ENCODE results near the gene IRF2BP1.
"Not testable (repeated sequence)": the region's sequence is repeated elsewhere in the genome, so short reads cannot be mapped to it uniquely, and the experiment has no call there.

IRF2BP1 gene

DNA sequence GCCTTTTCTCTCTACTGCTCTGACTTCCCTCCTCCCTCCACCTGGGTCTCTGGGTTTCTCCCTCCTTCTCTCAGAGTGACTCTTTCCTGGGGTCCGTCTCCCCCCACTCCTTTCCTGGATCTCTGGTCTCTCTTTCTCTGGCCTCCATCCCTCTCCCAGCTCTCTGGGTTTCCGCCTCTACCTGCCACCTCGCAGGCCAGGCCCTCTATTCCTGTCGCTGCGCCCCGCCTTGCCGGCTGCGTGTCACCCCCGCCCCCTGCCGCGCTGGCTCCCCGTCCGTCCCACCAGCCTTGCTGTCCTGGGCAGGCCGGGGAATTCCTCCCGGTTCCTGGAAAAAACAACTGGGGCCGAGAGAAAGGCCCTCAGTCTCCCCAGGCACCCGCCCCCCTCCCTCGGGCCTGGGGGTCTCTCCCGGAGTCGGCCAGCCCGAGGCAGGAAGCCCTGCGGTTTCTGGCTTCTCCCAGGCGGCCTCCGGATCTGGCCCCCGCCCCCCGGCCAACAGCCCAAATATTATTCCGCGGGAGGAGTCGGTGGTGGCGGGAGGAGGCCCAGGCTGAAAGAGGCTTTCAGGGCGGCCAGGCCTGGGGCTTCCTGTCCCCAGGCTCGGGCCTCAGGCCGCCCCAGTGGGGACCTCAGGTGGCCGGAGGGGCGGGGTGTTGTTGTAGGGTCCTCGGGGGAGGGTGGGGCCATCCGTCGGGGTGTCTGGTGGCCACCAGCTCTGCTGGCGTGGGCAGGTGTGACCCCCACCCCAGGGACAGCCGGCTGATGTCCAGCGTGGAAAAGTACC is 9.3 kb downstream of the IRF2BP1 start:
- Histone ChIP-seq H3K9me3 (ENCODE audit: control insufficient read depth, low read length) (no peaks in the 10 kb centered on the region), H3K4me3 (ENCODE audit: low read length) (no peak overlapping the region), H3K4me1 (ENCODE audit: control insufficient read depth, insufficient read depth, low read length) (no peaks in the 10 kb centered on the region), H3K36me3 (ENCODE audit: control insufficient read depth, insufficient read depth, low read length, severe bottlenecking) (no peaks in the 10 kb centered on the region), H3K9ac (ENCODE audit: low read length) (peak overlapping the region; percentile 38), H3K27me3 (replicated peaks; ENCODE audit: control insufficient read depth, insufficient read depth, low read length) (peaks cover 6% of the 10 kb centered on the region)
- peak; percentile 27 for DNase-seq (ENCODE audit: low read depth)

DNA sequence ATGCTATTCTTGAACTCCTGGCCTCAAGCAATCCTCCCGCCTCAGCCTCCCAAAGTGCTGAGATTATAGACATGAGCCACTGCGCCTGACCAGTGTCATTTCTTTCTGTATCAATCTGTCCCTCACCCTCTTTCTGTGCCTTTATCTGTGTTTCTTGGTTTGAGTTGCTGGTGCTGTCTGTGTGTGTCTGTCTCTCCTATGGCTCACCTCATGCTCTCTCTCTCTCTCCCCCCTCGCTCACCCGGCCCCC is 9.9 kb downstream of the IRF2BP1 start:
- no peak overlapping the region for H3K4me3 ChIP-seq (ENCODE audit: low read length)
- H3K9me3 ChIP-seq (ENCODE audit: control insufficient read depth, low read length): no peaks in the 10 kb centered on the region
- no peak for DNase-seq (ENCODE audit: low read depth)
- peaks cover 6% of the 10 kb centered on the region for H3K27me3 ChIP-seq (replicated peaks; ENCODE audit: control insufficient read depth, insufficient read depth, low read length)
- H3K36me3 ChIP-seq (ENCODE audit: control insufficient read depth, insufficient read depth, low read length, severe bottlenecking): no peaks in the 10 kb centered on the region
- H3K4me1 ChIP-seq (ENCODE audit: control insufficient read depth, insufficient read depth, low read length): no peaks in the 10 kb centered on the region
- H3K9ac ChIP-seq (ENCODE audit: low read length): no peak overlapping the region

DNA sequence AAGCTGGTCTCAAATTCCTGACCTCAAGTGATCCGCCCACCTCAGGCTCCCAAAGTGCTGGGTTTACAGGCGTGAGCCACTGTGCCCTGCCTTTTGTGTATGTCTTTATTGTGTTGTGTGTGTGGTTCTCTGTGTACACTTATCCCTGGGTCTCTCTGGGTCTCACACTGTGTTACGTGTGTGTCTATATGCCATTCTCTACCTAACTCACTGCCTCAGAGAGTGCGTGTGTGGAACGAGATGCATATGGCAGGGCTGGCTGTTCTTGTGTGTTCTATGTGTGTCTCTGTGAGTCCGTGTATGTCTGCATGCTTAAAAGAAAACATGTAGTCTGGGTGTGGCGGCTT is 11.3 kb downstream of the IRF2BP1 start:
- Histone ChIP-seq H3K4me1 (ENCODE audit: control insufficient read depth, insufficient read depth, low read length) (no peaks in the 10 kb centered on the region), H3K4me3 (ENCODE audit: low read length) (no peak overlapping the region), H3K9ac (ENCODE audit: low read length) (no peak overlapping the region), H3K27me3 (replicated peaks; ENCODE audit: control insufficient read depth, insufficient read depth, low read length) (peaks cover 3% of the 10 kb centered on the region), H3K9me3 (ENCODE audit: control insufficient read depth, low read length) (no peaks in the 10 kb centered on the region), H3K36me3 (ENCODE audit: control insufficient read depth, insufficient read depth, low read length, severe bottlenecking) (no peaks in the 10 kb centered on the region)
- no peak for DNase-seq (ENCODE audit: low read depth)

DNA sequence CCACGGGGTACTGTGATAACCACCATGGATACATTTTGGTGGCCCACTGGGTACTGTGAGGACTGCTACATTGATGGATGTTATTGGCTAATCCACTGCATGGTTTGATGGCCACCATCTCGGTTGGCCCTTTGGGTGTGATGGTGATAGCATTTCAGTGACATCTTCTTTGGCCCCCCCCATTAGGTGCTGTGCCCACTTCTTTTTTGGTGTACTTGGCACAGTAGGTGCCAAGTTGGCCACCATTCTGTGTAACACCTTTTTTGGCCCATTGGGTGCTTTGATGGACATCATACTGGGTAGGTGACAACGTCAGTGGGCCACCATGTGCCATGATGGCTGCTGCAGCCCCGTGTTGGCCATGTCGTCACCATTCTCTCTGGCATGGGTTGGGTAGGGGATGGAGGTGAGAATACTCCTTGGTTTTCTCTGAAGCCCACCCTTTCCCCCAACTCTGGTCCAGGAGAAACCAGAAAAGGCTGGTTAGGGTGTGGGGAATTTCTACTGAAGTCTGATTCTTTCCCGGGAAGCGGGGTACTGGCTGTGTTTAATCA is 12.6 kb downstream of the IRF2BP1 start:
- no peaks in the 10 kb centered on the region for H3K36me3 ChIP-seq (ENCODE audit: control insufficient read depth, insufficient read depth, low read length, severe bottlenecking)
- DNase-seq (ENCODE audit: low read depth): no peak
- no peaks in the 10 kb centered on the region for H3K9me3 ChIP-seq (ENCODE audit: control insufficient read depth, low read length)
- H3K4me3 ChIP-seq (ENCODE audit: low read length): no peak overlapping the region
- H3K9ac ChIP-seq (ENCODE audit: low read length): no peak overlapping the region
- no peaks in the 10 kb centered on the region for H3K4me1 ChIP-seq (ENCODE audit: control insufficient read depth, insufficient read depth, low read length)
- H3K27me3 ChIP-seq (replicated peaks; ENCODE audit: control insufficient read depth, insufficient read depth, low read length): peaks cover 3% of the 10 kb centered on the region

DNA sequence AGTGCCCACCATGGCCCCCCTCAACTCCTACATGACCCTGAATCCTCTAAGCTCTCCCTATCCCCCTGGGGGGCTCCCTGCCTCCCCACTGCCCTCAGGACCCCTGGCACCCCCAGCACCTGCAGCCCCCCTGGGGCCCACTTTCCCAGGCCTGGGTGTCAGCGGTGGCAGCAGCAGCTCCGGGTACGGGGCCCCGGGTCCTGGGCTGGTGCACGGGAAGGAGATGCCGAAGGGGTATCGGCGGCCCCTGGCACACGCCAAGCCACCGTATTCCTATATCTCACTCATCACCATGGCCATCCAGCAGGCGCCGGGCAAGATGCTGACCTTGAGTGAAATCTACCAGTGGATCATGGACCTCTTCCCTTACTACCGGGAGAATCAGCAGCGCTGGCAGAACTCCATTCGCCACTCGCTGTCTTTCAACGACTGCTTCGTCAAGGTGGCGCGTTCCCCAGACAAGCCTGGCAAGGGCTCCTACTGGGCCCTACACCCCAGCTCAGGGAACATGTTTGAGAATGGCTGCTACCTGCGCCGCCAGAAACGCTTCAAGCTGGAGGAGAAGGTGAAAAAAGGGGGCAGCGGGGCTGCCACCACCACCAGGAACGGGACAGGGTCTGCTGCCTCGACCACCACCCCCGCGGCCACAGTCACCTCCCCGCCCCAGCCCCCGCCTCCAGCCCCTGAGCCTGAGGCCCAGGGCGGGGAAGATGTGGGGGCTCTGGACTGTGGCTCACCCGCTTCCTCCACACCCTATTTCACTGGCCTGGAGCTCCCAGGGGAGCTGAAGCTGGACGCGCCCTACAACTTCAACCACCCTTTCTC is 13.6 kb downstream of the IRF2BP1 start:
- no peak for DNase-seq (ENCODE audit: low read depth)
- H3K36me3 ChIP-seq (ENCODE audit: control insufficient read depth, insufficient read depth, low read length, severe bottlenecking): no peaks in the 10 kb centered on the region
- no peaks in the 10 kb centered on the region for H3K9me3 ChIP-seq (ENCODE audit: control insufficient read depth, low read length)
- peaks cover under 1% of the 10 kb centered on the region for H3K27me3 ChIP-seq (replicated peaks; ENCODE audit: control insufficient read depth, insufficient read depth, low read length)
- H3K4me1 ChIP-seq (ENCODE audit: control insufficient read depth, insufficient read depth, low read length): no peaks in the 10 kb centered on the region
- no peak overlapping the region for H3K4me3 ChIP-seq (ENCODE audit: low read length)
- no peak overlapping the region for H3K9ac ChIP-seq (ENCODE audit: low read length)

DNA sequence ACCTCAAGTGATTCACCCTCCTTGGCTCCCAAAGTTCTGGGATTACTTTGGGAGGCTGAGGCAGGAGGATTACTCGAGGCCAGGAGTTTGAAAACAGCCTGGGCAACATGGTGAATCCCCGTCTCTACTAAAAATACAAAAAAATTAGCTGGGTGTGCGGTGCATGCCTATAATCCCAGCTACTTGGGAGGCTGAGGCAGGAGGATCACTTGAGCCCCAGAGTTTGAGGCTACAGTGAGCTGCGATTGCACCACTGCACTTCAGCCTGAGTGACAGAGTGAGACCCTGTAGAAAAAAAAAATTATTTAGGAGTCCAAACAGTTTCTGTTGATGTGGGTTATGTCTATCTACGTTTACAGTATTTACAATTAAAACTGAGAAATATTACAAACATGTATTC is 15.1 kb downstream of the IRF2BP1 start:
- Histone ChIP-seq H3K9ac (ENCODE audit: low read length) (no peak overlapping the region), H3K27me3 (replicated peaks; ENCODE audit: control insufficient read depth, insufficient read depth, low read length) (peaks cover 13% of the 10 kb centered on the region)

DNA sequence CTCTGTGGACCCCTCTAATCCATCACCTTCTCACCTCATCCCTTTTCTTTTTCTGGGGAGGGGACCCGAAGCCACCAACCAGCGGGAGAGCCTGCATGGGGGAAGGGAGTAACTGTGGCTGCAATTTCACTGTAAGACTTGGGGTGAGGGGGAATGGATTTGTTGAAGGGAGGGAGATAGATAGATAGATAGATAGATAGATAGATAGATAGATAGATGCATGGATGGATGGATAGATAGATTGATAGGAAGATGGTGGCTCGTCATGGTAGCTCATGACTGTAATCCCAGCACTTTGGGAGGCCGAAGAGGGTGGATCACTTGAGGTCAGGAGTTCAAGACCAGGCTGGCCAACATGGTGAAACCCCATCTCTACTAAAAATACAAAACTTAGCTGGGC is 18.7 kb downstream of the IRF2BP1 start:
- H3K4me3 ChIP-seq (ENCODE audit: low read length); H3K9me3 ChIP-seq (ENCODE audit: control insufficient read depth, low read length); H3K9ac ChIP-seq (ENCODE audit: low read length); H3K4me1 ChIP-seq (ENCODE audit: control insufficient read depth, insufficient read depth, low read length); H3K36me3 ChIP-seq (ENCODE audit: control insufficient read depth, insufficient read depth, low read length, severe bottlenecking); DNase-seq (ENCODE audit: low read depth): not testable (repeated sequence)
- H3K27me3 ChIP-seq (replicated peaks; ENCODE audit: control insufficient read depth, insufficient read depth, low read length): peaks cover 28% of the 10 kb centered on the region

More for the DNA sequence above, 15.1 kb downstream of the IRF2BP1 start:
- DNase-seq (ENCODE audit: low read depth): no peak
- H3K9me3 ChIP-seq (ENCODE audit: control insufficient read depth, low read length): no peaks in the 10 kb centered on the region
- no peak overlapping the region for H3K4me3 ChIP-seq (ENCODE audit: low read length)
- H3K36me3 ChIP-seq (ENCODE audit: control insufficient read depth, insufficient read depth, low read length, severe bottlenecking): no peaks in the 10 kb centered on the region
- no peaks in the 10 kb centered on the region for H3K4me1 ChIP-seq (ENCODE audit: control insufficient read depth, insufficient read depth, low read length)

DNA sequence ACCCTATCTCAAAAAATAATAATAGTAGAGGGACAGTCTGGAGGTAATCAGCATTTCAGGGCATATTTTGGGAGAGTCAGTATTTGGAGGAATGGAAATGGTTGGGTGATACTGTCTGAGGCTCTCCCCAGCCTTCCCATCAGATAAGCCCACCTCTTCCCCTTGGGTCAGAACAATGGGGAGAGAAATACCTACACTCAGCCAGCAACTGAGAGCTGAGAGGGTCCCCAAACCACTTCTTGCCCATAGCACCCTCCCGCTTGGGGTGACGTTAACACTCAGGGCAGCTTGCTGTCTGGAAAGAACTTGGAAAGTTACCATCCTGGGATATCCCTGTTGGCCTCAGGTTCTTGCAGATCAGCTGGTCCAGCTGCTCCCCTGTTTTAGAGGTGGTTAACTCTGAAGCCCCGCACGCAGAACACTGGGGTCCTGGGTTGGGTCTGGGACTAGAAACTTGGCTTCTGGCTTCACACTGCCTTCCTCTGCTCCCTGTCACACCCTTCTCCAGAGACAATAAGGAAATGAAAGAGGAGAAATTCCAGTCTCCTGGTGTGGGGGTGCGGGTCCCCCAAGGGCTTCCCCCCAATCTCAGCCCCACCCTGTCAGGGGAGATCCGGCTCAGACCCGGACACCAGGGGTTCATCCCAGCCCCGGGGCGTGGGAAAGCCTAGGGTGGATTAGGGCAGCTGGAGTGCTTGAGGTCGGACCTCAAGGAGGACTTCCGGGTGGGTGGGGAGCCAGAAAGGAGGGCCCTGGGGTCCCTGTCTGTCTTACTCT is 19.4 kb downstream of the IRF2BP1 start:
- DNase-seq (ENCODE audit: low read depth): no peak
- no peak overlapping the region for H3K9ac ChIP-seq (ENCODE audit: low read length)
- peaks cover 5% of the 10 kb centered on the region for H3K4me1 ChIP-seq (ENCODE audit: control insufficient read depth, insufficient read depth, low read length)
- no peaks in the 10 kb centered on the region for H3K9me3 ChIP-seq (ENCODE audit: control insufficient read depth, low read length)
- H3K36me3 ChIP-seq (ENCODE audit: control insufficient read depth, insufficient read depth, low read length, severe bottlenecking): no peaks in the 10 kb centered on the region
- peaks cover 28% of the 10 kb centered on the region for H3K27me3 ChIP-seq (replicated peaks; ENCODE audit: control insufficient read depth, insufficient read depth, low read length)
- no peak overlapping the region for H3K4me3 ChIP-seq (ENCODE audit: low read length)

DNA sequence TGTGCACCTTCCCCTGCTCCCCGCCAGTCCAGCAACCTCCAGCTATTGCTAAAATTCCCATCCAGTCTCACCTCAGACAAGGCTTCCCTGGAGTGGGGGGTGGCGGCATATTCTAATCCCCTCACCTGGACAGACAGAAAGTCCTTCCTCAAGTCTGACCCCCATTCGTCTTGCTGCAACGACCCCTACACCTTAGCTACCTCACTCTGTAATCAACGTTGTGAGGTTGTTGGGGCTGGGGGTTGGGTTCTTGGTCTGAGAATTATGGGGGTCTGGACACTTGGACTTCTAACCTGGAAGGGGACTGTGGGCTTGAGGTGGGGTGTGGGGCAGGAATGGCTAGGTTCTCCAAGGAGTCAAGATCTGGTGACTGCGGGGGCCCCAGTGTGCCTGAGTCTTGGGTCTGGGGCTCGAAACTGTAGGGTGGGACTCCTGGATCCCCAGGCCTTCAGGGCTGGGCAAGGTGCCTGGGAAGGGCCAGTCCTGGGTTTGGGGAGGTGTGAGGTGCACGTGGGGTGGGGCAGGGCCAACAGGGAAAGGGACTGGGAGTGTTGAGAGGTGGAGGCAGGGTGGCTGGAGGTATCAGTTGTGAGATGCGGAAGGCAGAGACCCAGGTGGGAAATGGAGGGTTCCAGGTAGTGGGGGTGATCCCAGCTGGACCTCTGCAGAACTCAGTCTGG is 20.5 kb downstream of the IRF2BP1 start:
- H3K9me3 ChIP-seq (ENCODE audit: control insufficient read depth, low read length): no peaks in the 10 kb centered on the region
- DNase-seq (ENCODE audit: low read depth): no peak
- peaks cover 9% of the 10 kb centered on the region for H3K4me1 ChIP-seq (ENCODE audit: control insufficient read depth, insufficient read depth, low read length)
- no peak overlapping the region for H3K9ac ChIP-seq (ENCODE audit: low read length)
- no peaks in the 10 kb centered on the region for H3K36me3 ChIP-seq (ENCODE audit: control insufficient read depth, insufficient read depth, low read length, severe bottlenecking)
- peaks cover 28% of the 10 kb centered on the region for H3K27me3 ChIP-seq (replicated peaks; ENCODE audit: control insufficient read depth, insufficient read depth, low read length)
- H3K4me3 ChIP-seq (ENCODE audit: low read length): no peak overlapping the region

DNA sequence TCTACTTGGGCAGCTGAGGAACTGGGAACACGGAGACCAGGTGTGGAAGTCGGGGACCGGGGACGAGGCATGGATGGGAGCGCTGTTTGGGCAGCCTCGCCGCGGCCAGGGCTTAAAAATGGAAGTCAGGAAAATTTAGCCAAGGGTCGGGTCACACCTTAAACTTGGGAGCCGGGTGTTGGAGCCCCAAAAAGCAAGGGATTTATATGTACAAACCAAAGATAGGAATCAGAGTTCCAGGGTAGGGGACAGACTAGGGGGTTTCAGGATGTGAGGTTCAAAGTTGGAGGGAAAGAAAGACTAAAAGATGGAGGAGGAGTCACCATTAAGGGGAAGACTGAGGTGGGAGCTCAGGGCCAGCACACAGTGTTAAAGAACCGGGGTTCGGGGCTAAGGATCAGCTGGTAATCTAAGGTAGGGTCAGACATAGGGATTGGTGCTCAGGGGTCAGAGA is 21.3 kb downstream of the IRF2BP1 start:
- H3K36me3 ChIP-seq (ENCODE audit: control insufficient read depth, insufficient read depth, low read length, severe bottlenecking): no peaks in the 10 kb centered on the region
- peaks cover 9% of the 10 kb centered on the region for H3K4me1 ChIP-seq (ENCODE audit: control insufficient read depth, insufficient read depth, low read length)
- H3K4me3 ChIP-seq (ENCODE audit: low read length): no peak overlapping the region
- H3K9me3 ChIP-seq (ENCODE audit: control insufficient read depth, low read length): no peaks in the 10 kb centered on the region
- peaks cover 28% of the 10 kb centered on the region for H3K27me3 ChIP-seq (replicated peaks; ENCODE audit: control insufficient read depth, insufficient read depth, low read length)
- DNase-seq (ENCODE audit: low read depth): no peak
- no peak overlapping the region for H3K9ac ChIP-seq (ENCODE audit: low read length)
